ENCODE results near the gene C16orf92.

Gene C16orf92

DNA sequence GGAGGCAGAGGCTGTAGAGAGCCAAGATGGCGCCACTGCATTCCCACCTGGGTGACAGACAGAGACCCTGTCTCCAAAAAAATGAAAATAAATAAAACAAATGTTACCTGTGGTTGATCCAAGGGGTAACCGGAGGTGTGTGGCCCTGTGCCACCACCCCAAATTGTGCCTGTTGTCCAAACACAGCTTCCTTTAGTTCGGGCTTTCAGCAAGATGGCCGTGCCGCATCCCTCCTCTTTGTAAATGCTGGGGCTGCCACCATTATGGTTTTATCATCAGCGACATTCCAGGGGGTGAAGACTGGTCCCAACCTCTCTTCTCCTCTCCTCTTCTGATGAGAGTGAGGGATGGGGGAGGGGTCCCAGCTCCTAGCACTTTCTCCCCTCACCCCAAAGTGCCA lies at the start of gene C16orf92:
Gene C16orf92 (plus strand): TSS at position 312 of the 400 bp plus-strand sequence. CDS start 143 bp downstream, outside the sequence.
- no peak for DNase-seq

DNA sequence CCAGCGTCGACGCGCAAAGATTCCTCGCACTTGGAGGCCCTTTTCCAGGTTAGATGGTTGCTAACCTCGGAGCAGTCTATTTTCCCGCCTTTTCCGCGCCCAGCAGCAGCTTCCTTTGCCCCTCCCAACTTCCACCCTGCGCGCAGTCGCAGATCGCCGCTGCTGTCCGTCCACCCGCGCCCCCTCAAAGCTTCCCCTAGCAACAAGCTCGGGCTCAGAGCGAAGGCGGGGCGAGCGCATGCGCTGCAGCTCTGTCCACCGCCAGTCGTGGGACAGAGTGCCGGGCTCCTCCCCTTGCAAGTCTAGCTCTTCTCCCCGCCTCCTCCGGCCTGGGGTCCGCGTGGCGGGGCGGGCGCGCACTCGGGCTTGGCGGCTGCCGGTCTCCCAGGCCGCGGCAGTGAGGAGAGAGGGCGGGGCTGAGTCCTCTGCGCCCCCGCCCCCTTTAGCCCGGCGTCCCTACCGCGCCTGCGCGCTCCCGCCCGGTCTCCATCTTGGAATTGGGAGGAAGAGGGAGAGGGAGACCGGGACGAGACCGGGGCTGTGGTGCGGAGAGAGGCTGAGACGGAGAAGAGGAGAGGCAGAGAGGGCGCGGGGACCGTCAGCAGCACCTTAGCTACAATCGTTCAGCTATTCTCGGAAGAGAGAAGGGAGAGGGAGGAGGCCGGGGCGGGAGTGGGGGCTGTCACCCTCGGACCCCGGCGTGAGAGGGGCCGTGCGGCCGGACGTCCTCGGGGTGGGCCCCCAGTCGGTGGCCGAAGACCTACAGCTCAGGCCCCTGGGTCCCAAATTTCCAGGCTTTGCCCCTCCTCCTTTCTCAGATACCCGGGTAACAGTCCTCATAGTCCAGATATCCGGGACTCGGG lies 49.4 kb upstream of the C16orf92 start, which contains the start of gene TAOK2:
Gene TAOK2 (plus strand): TSS at position 485 of the 863 bp plus-strand sequence. CDS start 3,905 bp downstream, outside the sequence.
- DNase-seq, result peak; percentile 99

DNA sequence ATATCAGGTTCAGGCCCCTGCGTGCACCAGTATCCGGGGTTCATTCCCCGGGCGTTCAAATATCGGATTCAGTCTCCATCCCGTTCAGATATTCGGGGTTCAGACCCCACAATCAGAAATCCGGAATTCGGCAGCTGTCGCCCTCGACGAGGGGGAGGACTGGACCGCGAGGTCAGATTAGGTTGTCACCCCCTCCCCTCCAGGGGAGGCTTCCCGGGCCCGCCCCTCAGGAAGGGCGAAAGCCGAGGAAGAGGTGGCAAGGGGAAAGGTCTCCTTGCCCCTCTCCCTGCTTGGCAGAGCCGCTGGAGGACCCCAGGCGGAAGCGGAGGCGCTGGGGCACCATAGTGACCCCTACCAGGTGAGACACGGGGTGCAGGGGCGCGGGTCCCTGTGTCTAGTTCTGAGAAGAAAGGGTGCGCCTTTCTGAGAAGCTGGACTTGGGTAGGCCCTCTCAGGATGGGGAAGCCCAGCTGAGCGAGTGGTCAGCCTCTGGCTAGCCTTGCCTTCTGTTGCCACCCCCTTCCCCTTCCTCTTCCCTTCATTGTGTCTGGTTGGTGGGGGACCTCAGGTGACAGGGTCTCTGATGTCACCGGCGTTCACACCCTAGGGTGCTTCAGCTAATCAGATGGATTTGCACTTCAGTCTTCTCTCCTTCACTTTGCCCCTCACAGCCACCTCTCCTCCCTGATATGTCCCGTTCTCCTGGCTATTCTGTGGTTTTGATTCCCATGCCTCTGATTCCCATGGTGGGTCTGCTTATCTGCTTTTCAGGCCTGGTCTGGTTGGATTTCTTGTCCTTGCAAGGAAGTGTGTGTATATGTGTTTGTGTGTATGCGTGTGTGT lies 48.5 kb upstream of the C16orf92 start:
- no peak for DNase-seq

- DNase-seq, result no peak
Observed at GRCh38 chr16:29975134-29975538, 47.9 kb upstream of the C16orf92 start.

GRCh38 chr16:29975811-29976511 lies 47.0 kb upstream of the C16orf92 start:
- no peak for DNase-seq

DNA sequence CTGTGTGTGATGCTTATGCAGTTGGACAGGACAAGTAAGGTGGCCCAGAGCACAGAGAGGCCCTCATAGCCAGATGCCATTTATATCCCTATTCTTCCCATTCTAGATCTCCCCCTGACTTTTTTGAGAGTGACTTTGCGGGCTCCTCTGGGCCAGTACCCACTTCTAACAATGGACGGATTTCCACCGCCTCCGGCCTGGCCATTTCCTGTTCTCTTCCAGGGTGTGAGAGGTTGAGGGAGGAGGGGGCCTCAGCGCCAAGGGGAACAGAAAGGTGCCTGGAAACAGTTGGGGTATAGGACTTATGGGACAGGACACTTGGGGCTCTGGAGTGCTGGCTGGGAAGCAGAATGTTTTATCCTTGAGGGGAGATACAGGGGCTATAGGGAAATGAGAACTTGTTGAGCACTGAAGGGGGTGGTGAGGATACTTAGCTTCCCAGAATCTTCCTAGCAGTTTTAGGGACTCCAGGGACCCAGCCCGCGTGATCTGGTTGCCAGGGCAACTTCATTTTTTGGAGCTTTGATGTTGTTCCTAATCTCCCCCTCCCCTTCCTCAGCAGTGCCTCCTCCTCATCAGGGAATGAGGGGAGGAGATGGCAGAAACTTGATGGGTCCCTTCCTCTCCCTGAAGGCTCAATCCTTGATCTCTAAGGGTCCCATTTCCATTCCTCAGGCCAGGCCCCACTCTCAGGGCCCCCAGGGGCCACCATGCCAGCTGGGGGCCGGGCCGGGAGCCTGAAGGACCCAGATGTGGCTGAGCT lies 45.8 kb upstream of the C16orf92 start:
- no peak for DNase-seq

DNA sequence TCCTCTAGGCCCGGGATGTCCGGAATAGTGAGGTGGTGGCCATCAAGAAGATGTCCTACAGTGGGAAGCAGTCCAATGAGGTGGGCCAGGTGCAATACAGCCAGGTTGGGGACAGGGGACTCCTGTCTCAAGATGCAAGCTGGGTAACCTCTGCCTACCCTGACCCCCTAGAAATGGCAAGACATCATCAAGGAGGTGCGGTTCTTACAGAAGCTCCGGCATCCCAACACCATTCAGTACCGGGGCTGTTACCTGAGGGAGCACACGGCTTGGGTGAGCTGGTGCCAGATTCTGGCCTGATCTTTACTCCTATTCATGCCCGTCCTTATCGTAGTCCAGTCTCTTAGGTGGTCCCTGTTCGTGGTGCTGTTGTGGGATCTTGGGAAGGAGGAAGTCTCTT lies 44.9 kb upstream of the C16orf92 start:
- no peak for DNase-seq

DNA sequence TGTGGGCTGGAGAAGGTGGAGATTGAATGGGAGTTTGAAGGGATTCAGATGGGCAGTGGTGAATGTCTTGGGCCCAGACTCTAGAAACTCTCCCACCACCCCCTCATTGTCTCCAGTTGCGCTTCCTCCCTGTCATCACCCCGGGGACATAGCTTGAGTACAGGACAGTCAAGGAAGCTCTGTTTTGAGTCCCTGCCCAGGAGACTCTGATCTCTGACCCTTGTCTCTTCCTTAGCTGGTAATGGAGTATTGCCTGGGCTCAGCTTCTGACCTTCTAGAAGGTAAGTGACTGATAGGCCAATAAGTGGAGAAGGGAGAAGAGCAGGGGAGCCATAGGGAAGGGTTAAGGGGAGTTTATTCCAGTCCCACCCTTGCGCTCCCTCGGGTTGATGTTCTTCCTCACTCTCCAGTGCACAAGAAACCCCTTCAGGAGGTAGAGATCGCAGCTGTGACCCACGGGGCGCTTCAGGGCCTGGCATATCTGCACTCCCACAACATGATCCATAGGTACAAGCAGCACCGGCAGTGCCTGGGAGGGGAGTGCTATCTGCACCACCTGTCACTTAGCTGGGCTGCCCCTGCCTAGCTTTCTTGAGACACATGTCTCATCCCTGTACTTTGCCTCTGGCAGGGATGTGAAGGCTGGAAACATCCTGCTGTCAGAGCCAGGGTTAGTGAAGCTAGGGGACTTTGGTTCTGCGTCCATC lies 44.3 kb upstream of the C16orf92 start:
- DNase-seq, result no peak

DNA sequence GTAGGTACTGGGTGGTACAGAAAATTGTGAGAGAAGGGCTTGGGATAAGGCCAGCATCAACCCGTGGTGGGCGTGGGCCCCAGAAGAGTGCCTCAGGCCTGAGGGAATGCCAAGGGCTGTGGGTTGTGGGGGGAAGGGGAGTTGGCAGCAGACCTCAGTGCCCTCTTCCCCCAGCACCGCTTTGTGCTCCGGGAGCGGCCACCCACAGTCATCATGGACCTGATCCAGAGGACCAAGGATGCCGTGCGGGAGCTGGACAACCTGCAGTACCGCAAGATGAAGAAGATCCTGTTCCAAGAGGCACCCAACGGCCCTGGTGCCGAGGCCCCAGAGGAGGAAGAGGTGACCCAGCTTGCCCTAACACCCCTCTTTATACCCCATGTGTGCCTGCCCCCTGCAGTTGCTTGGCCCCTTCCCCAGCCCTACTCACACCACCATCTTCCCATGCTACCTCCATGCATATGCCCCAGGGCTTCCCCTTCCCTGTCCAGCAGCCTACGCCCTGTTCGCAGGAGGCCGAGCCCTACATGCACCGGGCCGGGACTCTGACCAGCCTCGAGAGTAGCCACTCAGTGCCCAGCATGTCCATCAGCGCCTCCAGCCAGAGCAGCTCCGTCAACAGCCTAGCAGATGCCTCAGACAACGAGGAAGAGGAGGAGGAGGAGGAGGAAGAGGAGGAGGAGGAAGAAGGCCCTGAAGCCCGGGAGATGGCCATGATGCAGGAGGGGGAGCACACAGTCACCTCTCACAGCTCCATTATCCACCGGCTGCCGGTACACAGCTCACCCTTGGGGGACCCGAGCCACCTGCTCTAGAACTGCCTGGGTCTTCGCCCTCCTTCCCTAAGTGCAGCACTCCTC lies 40.2 kb upstream of the C16orf92 start:
- DNase-seq, result no peak

DNA sequence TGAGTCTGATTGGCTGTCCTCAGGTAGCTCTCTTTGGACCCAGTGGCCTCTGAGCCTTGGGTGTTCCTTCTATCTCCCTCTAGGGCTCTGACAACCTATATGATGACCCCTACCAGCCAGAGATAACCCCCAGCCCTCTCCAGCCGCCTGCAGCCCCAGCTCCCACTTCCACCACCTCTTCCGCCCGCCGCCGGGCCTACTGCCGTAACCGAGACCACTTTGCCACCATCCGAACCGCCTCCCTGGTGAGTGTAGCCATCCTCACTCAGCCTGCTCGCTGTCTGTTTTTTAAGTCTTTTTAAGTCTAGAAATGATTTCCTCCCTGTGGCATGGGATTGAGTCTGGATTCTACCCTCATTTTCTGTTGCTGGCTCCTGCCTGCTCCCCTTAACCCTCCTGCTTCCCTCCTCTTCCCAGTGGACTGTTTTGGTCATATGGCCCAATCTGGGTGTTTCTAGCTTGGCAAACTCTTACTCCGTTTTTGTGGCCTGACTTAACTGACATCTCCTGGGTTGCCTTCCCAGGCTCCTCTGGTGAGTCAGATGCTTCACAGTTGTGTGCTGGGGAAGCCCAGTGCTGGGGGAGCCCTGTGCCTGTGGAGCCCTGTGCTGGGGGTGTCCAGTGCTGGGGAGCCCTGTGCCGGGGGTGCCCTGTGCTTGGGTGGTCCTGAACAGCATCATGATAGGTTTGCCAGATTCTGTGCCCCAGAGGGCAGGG lies 39.4 kb upstream of the C16orf92 start:
- no peak for DNase-seq

DNA sequence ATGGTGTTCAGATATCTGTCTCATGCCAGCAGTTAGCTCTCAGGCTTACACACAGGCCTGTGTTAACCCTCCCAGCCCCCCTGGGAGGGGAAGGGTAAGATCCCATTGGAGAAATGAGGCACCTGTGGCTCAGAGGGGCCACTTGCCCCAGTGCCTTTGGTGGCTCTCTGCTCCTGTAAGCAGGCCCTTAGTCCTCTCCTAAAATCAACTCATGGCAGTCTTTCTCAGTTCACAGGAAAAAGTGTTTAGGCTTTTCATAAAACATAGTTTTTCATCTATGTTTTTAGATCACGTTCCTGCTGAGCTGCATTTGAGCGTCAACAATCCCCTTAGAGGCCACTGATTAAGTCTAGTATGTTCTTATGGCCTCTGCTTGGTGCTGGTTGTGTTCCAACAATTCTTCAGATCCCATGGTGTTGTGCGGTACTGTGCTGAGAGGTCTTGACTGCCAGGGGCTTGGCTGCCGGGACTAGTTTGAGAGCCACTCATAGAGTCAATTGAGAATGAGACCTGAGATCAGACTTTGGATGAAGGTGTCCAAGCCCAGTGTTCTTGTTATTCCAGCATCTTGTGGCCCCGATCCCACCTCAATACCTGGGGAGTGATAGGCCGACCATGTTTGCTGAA lies 38.7 kb upstream of the C16orf92 start:
- no peak for DNase-seq

DNA sequence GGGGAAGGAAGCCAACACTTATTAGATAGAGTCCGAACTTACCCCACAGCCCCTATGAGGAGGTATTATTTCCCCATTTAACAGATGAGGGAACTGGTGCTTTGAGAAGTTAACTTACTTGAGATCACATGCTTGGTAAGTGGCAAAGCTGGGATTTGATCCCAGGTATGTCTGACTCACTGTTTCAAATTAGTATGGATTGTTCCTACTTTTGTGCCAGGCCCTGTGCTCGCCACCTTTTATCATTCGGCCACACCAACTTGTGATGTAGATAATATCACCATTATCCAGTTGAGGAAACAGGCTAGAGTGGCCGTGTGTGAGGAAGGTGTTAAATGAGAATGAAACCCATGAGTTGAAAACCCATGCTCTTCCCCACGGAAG lies 38.2 kb upstream of the C16orf92 start:
- no peak for DNase-seq

DNA sequence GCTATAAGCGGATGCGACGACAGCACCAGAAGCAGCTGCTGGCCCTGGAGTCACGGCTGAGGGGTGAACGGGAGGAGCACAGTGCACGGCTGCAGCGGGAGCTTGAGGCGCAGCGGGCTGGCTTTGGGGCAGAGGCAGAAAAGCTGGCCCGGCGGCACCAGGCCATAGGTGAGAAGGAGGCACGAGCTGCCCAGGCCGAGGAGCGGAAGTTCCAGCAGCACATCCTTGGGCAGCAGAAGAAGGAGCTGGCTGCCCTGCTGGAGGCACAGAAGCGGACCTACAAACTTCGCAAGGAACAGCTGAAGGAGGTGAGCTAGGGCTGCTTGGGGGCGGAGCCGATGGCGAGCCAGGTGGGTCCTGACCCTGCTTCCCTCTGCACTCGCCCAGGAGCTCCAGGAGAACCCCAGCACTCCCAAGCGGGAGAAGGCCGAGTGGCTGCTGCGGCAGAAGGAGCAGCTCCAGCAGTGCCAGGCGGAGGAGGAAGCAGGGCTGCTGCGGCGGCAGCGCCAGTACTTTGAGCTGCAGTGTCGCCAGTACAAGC lies 37.7 kb upstream of the C16orf92 start:
- DNase-seq, result no peak

GRCh38 chr16:29986231-29986630 lies 36.8 kb upstream of the C16orf92 start:
- no peak for DNase-seq

- DNase-seq, result no peak
Observed at GRCh38 chr16:29986931-29987330, 36.1 kb upstream of the C16orf92 start.

DNA sequence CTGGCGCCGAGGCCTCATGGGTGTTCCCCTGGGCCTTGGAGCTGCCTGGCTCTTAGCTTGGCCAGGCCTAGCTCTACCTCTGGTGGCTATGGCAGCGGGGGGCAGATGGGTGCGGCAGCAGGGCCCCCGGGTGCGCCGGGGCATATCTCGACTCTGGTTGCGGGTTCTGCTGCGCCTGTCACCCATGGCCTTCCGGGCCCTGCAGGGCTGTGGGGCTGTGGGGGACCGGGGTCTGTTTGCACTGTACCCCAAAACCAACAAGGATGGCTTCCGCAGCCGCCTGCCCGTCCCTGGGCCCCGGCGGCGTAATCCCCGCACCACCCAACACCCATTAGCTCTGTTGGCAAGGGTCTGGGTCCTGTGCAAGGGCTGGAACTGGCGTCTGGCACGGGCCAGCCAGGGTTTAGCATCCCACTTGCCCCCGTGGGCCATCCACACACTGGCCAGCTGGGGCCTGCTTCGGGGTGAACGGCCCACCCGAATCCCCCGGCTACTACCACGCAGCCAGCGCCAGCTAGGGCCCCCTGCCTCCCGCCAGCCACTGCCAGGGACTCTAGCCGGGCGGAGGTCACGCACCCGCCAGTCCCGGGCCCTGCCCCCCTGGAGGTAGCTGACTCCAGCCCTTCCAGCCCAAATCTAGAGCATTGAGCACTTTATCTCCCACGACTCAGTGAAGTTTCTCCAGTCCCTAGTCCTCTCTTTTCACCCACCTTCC lies 35.5 kb upstream of the C16orf92 start:
- DNase-seq, result no peak

GRCh38 chr16:29988346-29989075 lies 34.5 kb upstream of the C16orf92 start:
- no peak for DNase-seq

All from MV-4-11 (cell line).